NCI-H1092 (cell line): ENCODE results near the gene RNASE3.
"Not testable (repeated sequence)": the region's sequence is repeated elsewhere in the genome, so short reads cannot be mapped to it uniquely, and the experiment has no call there.

Experiments used
- DNase-seq: peaks from one replicate; lab custom pipeline; 2025; lab: John Stamatoyannopoulos, UW

Gene RNASE3

DNA sequence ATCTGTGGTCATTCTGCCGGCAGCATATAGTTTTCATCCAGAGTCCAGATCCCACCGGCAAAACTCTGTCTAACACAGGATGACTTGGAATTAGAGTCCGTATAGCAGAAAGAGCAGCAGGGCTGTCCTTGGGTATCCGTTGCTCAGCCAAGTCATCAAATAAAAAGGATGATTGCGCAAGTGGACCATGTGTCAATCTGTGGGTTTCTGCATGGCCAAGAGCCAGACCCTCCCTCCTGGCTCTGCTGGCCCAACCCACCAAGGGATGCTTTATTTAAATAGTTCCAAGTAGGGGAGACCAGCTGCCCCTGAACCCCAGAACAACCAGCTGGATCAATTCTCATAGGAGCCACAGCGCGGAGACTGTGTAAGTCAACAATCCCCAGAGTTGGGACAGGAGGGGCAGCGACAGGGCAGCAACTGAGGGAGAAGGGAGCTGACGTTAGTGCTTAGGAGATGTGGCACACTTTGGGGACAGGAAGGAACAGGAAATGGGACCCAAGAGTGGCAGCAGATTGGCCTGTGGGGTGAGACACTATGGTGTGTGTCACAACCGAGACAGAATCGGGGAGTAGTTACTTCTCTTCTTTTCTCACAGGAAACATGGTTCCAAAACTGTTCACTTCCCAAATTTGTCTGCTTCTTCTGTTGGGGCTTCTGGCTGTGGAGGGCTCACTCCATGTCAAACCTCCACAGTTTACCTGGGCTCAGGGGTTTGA lies 28.0 kb downstream of the RNASE3 start:
- not testable (repeated sequence) for DNase-seq

DNA sequence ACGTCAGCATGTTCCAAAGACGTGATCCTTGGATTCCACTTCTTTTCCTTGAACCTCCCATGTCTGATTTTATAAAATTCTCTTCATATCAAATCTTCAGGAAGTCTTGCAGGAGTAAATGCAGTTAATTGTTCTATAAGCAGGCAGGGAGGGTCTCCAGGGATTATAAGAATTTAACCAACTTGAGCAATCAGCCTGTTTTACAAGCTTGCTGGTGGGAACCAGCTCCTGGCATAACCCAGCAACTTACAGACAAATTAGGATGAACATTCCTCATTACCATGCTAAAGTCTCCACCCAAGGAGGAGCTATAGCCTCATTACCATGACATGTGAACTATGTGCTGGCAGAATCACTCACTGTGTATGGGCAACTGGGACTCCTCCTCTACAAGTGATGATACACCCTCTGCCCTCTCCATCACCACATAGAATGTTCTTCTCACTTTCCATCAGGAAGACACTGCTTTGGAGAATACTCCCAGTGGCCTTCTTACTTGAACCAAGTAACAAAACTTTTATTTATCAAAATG lies 32.6 kb downstream of the RNASE3 start:
- not testable (repeated sequence) for DNase-seq

GRCh38 chr14:20934148-20934762 lies 43.1 kb downstream of the RNASE3 start:
- DNase-seq, result no peak

GRCh38 chr14:20935303-20935984 lies 44.3 kb downstream of the RNASE3 start:
- DNase-seq, result no peak
